ENCODE results near the gene TK1. TPM values are rescaled to one million over a fixed set of nuclear protein-coding genes. Genes with fewer than 3 reads are reported as not detected.

Gene TK1
- total RNA-seq, 1 donor = 75.9 TPM

DNA sequence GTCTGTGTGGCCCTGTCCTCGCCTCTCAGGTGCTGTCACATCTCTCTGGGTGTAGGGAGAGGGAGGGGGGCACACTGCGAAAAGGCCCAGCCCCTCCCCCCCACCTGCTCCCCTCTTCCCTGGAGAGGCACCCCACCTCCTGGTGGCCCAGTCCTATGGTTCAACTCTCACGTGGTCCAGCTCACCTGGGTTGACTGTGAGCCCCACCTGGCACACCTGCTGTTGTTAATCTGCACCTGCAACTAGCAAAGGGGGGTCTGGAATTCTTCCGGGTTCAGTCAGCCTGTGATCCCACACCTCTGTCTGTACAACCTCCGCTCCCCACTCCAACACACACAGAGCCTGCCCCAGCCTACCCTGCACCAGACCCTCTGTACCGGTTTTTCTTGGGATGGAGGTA lies 20.4 kb downstream of the TK1 start:
- H3K4me3 ChIP-seq (ENCODE audit: low read depth, low read length) = no peak overlapping the region
- TF ChIP-seq CTCF (IDR thresholded peaks at IDR 0.05; ENCODE audit: insufficient read depth, low read length) = no peak
- no peak for DNase-seq (ENCODE audit: low read depth)

- DNase-seq (ENCODE audit: low read depth) = no peak
- TF ChIP-seq CTCF (IDR thresholded peaks at IDR 0.05; ENCODE audit: insufficient read depth, low read length) = no peak
- H3K4me3 ChIP-seq (ENCODE audit: low read depth, low read length) = no peak overlapping the region
Measured at GRCh38 chr17:78164748-78165607, 21.9 kb downstream of the TK1 start.

DNA sequence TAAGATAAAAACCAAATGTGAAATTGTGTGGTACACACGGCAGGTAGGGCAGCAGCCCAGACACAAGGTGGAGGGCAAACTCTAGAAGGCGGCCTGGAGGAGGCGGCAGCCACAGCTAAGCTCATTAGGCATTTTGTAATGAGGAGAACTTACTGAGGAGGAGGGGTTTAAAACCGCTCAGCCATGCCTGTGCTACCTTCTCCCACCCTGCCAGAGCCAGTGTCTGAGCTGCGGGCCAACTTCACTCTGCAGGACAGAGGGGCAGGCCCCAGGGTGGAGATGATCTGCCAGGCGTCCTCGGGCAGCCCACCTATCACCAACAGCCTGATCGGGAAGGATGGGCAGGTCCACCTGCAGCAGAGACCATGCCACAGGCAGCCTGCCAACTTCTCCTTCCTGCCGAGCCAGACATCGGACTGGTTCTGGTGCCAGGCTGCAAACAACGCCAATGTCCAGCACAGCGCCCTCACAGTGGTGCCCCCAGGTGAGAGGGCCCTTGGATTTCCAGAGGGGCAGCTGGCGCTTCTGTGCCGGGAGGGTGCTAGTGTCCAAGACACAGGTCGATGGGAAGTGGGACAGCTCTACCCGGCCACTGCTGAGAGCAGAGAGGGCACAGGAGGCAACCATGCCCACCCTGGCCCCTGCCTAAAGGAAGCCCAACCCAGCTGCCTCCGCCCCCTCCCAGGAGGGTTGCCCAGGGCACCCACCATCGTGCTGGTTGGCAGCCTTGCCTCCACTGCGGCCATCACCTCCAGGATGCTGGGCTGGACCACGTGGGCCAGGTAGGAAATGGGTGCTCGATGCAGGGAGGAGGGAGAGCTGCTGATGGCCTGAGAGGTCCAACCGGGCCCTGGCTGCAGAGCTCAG lies 22.7 kb downstream of the TK1 start:
- no peak for TF ChIP-seq CTCF (IDR thresholded peaks at IDR 0.05; ENCODE audit: insufficient read depth, low read length)
- no peak for DNase-seq (ENCODE audit: low read depth)
- H3K4me3 ChIP-seq (ENCODE audit: low read depth, low read length) = no peak overlapping the region

- H3K4me3 ChIP-seq (ENCODE audit: low read depth, low read length) = no peak overlapping the region
- DNase-seq (ENCODE audit: low read depth) = peak; percentile 23
- no peak for TF ChIP-seq CTCF (IDR thresholded peaks at IDR 0.05; ENCODE audit: insufficient read depth, low read length)
Measured at GRCh38 chr17:78159575-78160158, 27.2 kb downstream of the TK1 start.

GRCh38 chr17:78154903-78155811 lies 31.7 kb downstream of the TK1 start:
- H3K4me3 ChIP-seq (ENCODE audit: low read depth, low read length) = no peak overlapping the region
- no peak for DNase-seq (ENCODE audit: low read depth)
- TF ChIP-seq CTCF (IDR thresholded peaks at IDR 0.05; ENCODE audit: insufficient read depth, low read length) = no peak

- H3K4me3 ChIP-seq (ENCODE audit: low read depth, low read length) = no peak overlapping the region
- no peak for TF ChIP-seq CTCF (IDR thresholded peaks at IDR 0.05; ENCODE audit: insufficient read depth, low read length)
- DNase-seq (ENCODE audit: low read depth) = no peak
Measured at GRCh38 chr17:78151514-78152008, 35.3 kb downstream of the TK1 start.

Measured in fibroblast of the aortic adventitia (primary cell).